HG03521 (cell line): ENCODE data around the gene UBE2L3.

ENCODE experiments used
- ATAC-seq: cut with Tn5 transposase; IDR thresholded peaks from one replicate; pipeline ENCODE4 v1.9.1; 2021; ENCODE audit warnings: mild to moderate bottlenecking, moderate library complexity; ENCODE audit not compliant: unreplicated experiment

The UBE2L3 gene

DNA sequence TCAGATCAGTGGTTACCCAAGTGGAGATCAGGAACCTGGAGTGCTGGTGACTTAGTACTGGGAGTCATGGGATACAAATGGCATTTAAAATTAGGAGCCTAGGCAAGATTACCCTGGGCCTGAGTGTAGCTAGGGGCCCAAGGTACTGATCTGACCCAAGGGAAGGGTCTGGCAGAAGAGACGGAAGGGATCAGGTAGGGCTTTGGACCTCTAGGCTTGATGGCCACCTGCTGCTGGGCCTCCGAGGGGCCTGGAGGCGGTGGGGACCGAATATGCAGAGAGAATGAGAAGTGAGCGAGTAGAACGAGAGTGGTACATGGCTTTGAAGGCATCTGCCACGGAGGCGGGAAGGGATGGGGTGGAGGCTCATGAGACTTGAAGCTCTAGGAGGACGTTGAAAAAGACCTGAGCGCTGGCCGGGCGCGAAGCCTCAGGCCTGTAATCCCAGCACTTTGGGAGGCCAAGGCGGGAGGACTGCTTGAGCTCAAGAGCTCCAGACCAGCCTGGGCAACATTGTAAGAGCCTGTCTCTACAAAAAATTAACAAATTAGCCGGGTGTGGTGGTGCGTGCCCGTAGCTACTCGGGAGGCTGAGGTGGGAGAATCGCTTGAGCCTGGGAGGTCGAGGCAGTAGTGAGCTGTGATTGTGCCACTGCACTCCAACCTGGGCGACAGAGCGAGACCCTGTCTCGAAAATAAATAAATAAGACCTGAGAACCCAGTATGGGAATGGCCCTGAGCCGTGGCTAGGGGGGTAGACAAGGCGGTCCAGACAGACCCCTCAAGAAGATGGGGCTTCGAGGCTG lies 97.7 kb downstream of the UBE2L3 start:
- ATAC-seq: no peak

GRCh38 chr22:21666786-21667185 lies 99.3 kb downstream of the UBE2L3 start:
- no peak for ATAC-seq

- ATAC-seq: no peak
Observed at GRCh38 chr22:21669026-21669425, 101.5 kb downstream of the UBE2L3 start.

DNA sequence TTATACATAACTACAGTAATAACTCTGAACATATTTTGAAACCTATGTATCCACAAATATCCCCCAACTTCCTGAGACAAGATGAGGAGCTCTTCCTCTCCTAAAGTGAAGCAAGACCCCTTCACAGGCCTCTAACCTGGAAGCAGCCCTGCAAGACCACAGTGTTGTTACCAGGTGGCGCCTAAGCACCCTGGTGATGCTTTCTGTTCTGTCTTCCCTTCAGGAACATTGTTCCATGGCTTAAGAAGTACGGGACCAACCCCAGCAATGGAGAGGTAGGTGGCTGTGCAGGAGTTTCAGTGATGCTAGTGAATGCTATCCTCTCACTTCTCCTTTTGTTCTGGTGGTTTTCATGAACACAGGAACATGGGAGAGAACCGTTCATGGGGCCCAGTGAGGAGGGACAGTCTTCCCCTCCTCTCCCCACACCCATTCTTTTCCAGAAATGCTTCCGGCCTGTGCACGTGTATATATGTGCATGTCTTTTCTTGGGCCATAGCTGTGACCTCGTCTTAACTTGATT lies 104.7 kb downstream of the UBE2L3 start:
- no peak for ATAC-seq
